WTC11 (cell line): ENCODE measurements around the gene ARHGEF33. TPM values are rescaled to one million over a fixed set of nuclear protein-coding genes. Genes with fewer than 3 reads are reported as not detected.

Experiments
- ATAC-seq: fragments of 200-7000 bp; cut with Tn5 transposase; 2 replicates; pipeline ENCODE4 v1.10.0; 2021; ENCODE audit warnings: mild to moderate bottlenecking, moderate library complexity
- CTCF ChIA-PET: fragments of 300-600 bp; sonication (Branson Sonifier 250); formaldehyde crosslinking; loops from one replicate; lab custom pipeline; 2021; ENCODE audit warnings: antibody characterized with exemption; lab: Charles Lee
- POLR2A ChIA-PET: fragments of 350-600 bp; sonication (Branson Sonifier 250); formaldehyde crosslinking; loops from one replicate; lab custom pipeline; 2021; ENCODE audit warnings: antibody characterized with exemption; lab: Charles Lee
- DNase-seq: peaks from one replicate; pipeline ENCODE4 v3.0.0; 2021; ENCODE audit warnings: low spot score
- H3K27ac Mint-ChIP-seq: 2 replicates; pipeline ENCODE4 v1.8.0; 2021; ENCODE audit warnings: mixed read lengths
- H3K27me3 Mint-ChIP-seq: 2 replicates; pipeline ENCODE4 v1.8.0; 2021; ENCODE audit warnings: low read depth, mild to moderate bottlenecking, moderate library complexity, mixed read lengths
- H3K36me3 Mint-ChIP-seq: 2 replicates; pipeline ENCODE4 v1.8.0; 2021; ENCODE audit warnings: mixed read lengths
- H3K4me1 Mint-ChIP-seq: 2 replicates; pipeline ENCODE4 v1.8.0; 2022; ENCODE audit warnings: mixed read lengths
- H3K4me3 Mint-ChIP-seq: 2 replicates; pipeline ENCODE4 v1.8.0; 2021; ENCODE audit warnings: mild to moderate bottlenecking, moderate library complexity, mixed read lengths
- H3K9me3 Mint-ChIP-seq: 2 replicates; pipeline ENCODE4 v1.8.0; 2021; ENCODE audit warnings: mixed read lengths
- ELF4 ChIP-seq: sonication (generic); formaldehyde crosslinking; IDR thresholded peaks from 2 replicates; pipeline ENCODE4 v1.8.1; 2022; ENCODE audit warnings: low read depth, mild to moderate bottlenecking, moderate library complexity, missing genetic modification reagents
- MYBL2 ChIP-seq: sonication (generic); formaldehyde crosslinking; IDR thresholded peaks from 2 replicates; pipeline ENCODE4 v1.8.1; 2023; ENCODE audit warnings: mild to moderate bottlenecking, moderate library complexity, missing genetic modification reagents
- NFE2L1 ChIP-seq: sonication (generic); formaldehyde crosslinking; IDR thresholded peaks from 2 replicates; pipeline ENCODE4 v1.8.1; 2023; ENCODE audit warnings: missing genetic modification reagents
- NR1H2 ChIP-seq: sonication (generic); formaldehyde crosslinking; IDR thresholded peaks from 2 replicates; pipeline ENCODE4 v1.9.0; 2021; ENCODE audit warnings: mild to moderate bottlenecking, moderate library complexity, missing genetic modification reagents
- NR3C1 ChIP-seq: sonication (generic); formaldehyde crosslinking; conservative IDR thresholded peaks from 2 replicates; pipeline ENCODE4 v1.8.1; 2023; ENCODE audit warnings: low read depth, mild to moderate bottlenecking, missing genetic modification reagents
- PRDM15 ChIP-seq: sonication (generic); formaldehyde crosslinking; IDR thresholded peaks from 2 replicates; pipeline ENCODE4 v1.8.0; 2022; ENCODE audit warnings: missing genetic modification reagents
- ZBTB43 ChIP-seq: sonication (generic); formaldehyde crosslinking; IDR thresholded peaks from 2 replicates; pipeline ENCODE4 v1.8.1; 2023; ENCODE audit warnings: mild to moderate bottlenecking, missing genetic modification reagents
- ZNF219 ChIP-seq: sonication (generic); formaldehyde crosslinking; IDR thresholded peaks from 2 replicates; pipeline ENCODE4 v1.8.0; 2023; ENCODE audit warnings: missing genetic modification reagents, mild to moderate bottlenecking, borderline replicate concordance
- ZNF281 ChIP-seq: sonication (generic); formaldehyde crosslinking; IDR thresholded peaks from 2 replicates; pipeline ENCODE4 v1.8.0; 2023; ENCODE audit warnings: mild to moderate bottlenecking, missing genetic modification reagents
- ZNF671 ChIP-seq: fragments of 250-450 bp; sonication (Bioruptor Pico); IDR thresholded peaks from 2 replicates; pipeline ENCODE4 v1.8.0; 2021; ENCODE audit warnings: mild to moderate bottlenecking
- total RNA-seq: library from RNA; stranded (reverse); gene quantifications from 3 replicates; pipeline ENCODE4 v1.2.3, GENCODE V29; 2021
- TF ChIP-seq, protein P1 (sequence below): sonication (generic); formaldehyde crosslinking; IDR thresholded peaks from 2 replicates; pipeline ENCODE4 v1.8.0; 2022; ENCODE audit warnings: mild to moderate bottlenecking, missing genetic modification reagents
- TF ChIP-seq, protein P2 (sequence below): sonication (generic); formaldehyde crosslinking; IDR thresholded peaks from 2 replicates; pipeline ENCODE4 v1.8.1; 2023; ENCODE audit warnings: mild to moderate bottlenecking, moderate library complexity, missing genetic modification reagents
- TF ChIP-seq, protein P3 (sequence below): fragments of 250-450 bp; sonication (Bioruptor Pico); IDR thresholded peaks from 2 replicates; pipeline ENCODE4 v2.1.2; 2022; ENCODE audit warnings: mild to moderate bottlenecking, moderate library complexity

The ARHGEF33 gene
- total RNA-seq, 1 experiment from 2014 or later: 0.42 TPM

GRCh38 chr2:38922389-38922788, 32.7 kb downstream of the ARHGEF33 start:
- H3K27ac Mint-ChIP-seq: no peak overlapping the region
- POLR2A ChIA-PET: no interaction called here
- no peak for TF ChIP-seq MYBL2 (CRISPR knock-in tag)
- TF ChIP-seq NR3C1 (CRISPR knock-in tag): no peak
- TF ChIP-seq NR1H2 (CRISPR knock-in tag): no peak
- no peak for TF ChIP-seq PRDM15
- no peak for TF ChIP-seq ZBTB43
- TF ChIP-seq, protein P1, sequence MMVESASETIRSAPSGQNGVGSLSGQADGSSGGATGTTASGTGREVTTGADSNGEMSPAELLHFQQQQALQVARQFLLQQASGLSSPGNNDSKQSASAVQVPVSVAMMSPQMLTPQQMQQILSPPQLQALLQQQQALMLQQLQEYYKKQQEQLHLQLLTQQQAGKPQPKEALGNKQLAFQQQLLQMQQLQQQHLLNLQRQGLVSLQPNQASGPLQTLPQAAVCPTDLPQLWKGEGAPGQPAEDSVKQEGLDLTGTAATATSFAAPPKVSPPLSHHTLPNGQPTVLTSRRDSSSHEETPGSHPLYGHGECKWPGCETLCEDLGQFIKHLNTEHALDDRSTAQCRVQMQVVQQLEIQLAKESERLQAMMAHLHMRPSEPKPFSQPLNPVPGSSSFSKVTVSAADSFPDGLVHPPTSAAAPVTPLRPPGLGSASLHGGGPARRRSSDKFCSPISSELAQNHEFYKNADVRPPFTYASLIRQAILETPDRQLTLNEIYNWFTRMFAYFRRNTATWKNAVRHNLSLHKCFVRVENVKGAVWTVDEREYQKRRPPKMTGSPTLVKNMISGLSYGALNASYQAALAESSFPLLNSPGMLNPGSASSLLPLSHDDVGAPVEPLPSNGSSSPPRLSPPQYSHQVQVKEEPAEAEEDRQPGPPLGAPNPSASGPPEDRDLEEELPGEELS (CRISPR knock-in tag): no peak
- TF ChIP-seq ZNF671 (CRISPR knock-in tag): no peak
- TF ChIP-seq, protein P2, sequence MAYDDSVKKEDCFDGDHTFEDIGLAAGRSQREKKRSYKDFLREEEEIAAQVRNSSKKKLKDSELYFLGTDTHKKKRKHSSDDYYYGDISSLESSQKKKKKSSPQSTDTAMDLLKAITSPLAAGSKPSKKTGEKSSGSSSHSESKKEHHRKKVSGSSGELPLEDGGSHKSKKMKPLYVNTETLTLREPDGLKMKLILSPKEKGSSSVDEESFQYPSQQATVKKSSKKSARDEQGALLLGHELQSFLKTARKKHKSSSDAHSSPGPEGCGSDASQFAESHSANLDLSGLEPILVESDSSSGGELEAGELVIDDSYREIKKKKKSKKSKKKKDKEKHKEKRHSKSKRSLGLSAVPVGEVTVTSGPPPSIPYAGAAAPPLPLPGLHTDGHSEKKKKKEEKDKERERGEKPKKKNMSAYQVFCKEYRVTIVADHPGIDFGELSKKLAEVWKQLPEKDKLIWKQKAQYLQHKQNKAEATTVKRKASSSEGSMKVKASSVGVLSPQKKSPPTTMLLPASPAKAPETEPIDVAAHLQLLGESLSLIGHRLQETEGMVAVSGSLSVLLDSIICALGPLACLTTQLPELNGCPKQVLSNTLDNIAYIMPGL (CRISPR knock-in tag): no peak
- TF ChIP-seq, protein P3, sequence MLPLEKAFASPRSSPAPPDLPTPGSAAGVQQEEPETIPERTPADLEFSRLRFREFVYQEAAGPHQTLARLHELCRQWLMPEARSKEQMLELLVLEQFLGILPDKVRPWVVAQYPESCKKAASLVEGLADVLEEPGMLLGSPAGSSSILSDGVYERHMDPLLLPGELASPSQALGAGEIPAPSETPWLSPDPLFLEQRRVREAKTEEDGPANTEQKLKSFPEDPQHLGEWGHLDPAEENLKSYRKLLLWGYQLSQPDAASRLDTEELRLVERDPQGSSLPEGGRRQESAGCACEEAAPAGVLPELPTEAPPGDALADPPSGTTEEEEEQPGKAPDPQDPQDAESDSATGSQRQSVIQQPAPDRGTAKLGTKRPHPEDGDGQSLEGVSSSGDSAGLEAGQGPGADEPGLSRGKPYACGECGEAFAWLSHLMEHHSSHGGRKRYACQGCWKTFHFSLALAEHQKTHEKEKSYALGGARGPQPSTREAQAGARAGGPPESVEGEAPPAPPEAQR (CRISPR knock-in tag): no peak
- no peak for TF ChIP-seq ZNF219 (CRISPR knock-in tag)
- TF ChIP-seq ELF4 (CRISPR knock-in tag): no peak
- TF ChIP-seq ZNF281 (CRISPR knock-in tag): no peak
- TF ChIP-seq NFE2L1: no peak
- H3K27me3 Mint-ChIP-seq: no peaks in the 10 kb centered on the region
- no peak overlapping the region for H3K4me3 Mint-ChIP-seq
- H3K36me3 Mint-ChIP-seq: no peaks in the 10 kb centered on the region
- ATAC-seq (no peak), DNase-seq (no peak)
- H3K4me1 Mint-ChIP-seq: peaks cover 8% of the 10 kb centered on the region
- CTCF ChIA-PET: interaction anchor here (1.0 kb wide), 1 partner anchor 25 kb away, joined by 3 read pairs; no protein-coding TSS in a partner anchor
- no peaks in the 10 kb centered on the region for H3K9me3 Mint-ChIP-seq
